HepG2 (cell line): ENCODE results near the gene TFPI2. TPM values are rescaled to one million over a fixed set of nuclear protein-coding genes. Genes with fewer than 3 reads are reported as not detected.

Source experiments
- ATAC-seq: fragments of 200-7000 bp; cut with Tn5 transposase; 3 replicates; pipeline ENCODE4 v1.9.1; 2020; ENCODE audit warnings: mild to moderate bottlenecking, moderate library complexity
- BruUV-seq: library from RNA; stranded (reverse); fragments of 400-500 nt; replicated peaks from 2 replicates; lab custom pipeline; 2021; lab: Mats Ljungman, UMichigan
- CTCF ChIA-PET: fragments of 300-600 bp; formaldehyde crosslinking; extraction: SDS; loops from one replicate; lab custom pipeline; 2021; ENCODE audit warnings: low total read pairs, inconsistent platforms, low intra/inter-chr PET ratio; lab: Yijun Ruan, JAX
- POLR2A ChIA-PET: fragments of 350-600 bp; sonication (Branson Sonifier 250); formaldehyde crosslinking; loops from one replicate; lab custom pipeline; 2020; ENCODE audit warnings: antibody characterized with exemption, inconsistent platforms; lab: Yijun Ruan, JAX
- DNase-seq: peaks from one replicate; pipeline ENCODE4 v3.0.0-alpha.2; 2015; ENCODE audit warnings: low spot score
- FAIRE-seq: peaks from 3 replicates; lab custom pipeline; 2011; peaks lifted over from hg19 to GRCh38; lab: Jason Lieb, UNC
- H2AFZ ChIP-seq: one replicate; pipeline ENCODE4 v1.6.1; 2011; ENCODE audit warnings: low read length, inconsistent platforms
- H3K27ac ChIP-seq: fragments of 300-600 bp; 3 replicates; pipeline ENCODE4 v1.8.0; 2011; ENCODE audit warnings: mixed run types, mild to moderate bottlenecking, mixed read lengths, low read length, inconsistent platforms; ENCODE audit not compliant: insufficient read depth; ENCODE audit errors: extremely low read length
- H3K27me3 ChIP-seq, 2 experiments: fragments of 200-600 bp in 1 of 2; 2 replicates in 1 of 2; 3 replicates in 1 of 2; pipeline versions ENCODE4 v1.6.0 to v1.8.0; 2011; ENCODE audit warnings: low read length in 2 of 2, mild to moderate bottlenecking in 2 of 2, moderate library complexity in 2 of 2, inconsistent platforms in 1 of 2; ENCODE audit not compliant: insufficient read depth in 2 of 2, control insufficient read depth in 1 of 2
- H3K36me3 ChIP-seq, 2 experiments: fragments of 200-600 bp in 1 of 2; replicated peaks in 1 of 2; 2 replicates in 1 of 2; 3 replicates in 1 of 2; pipeline versions ENCODE4 v1.5.1 to v1.8.0; 2011; ENCODE audit warnings: low read length in 2 of 2, inconsistent platforms in 1 of 2; ENCODE audit not compliant: insufficient read depth in 2 of 2, control insufficient read depth in 1 of 2
- H3K4me1 ChIP-seq: 2 replicates; pipeline ENCODE4 v1.5.1; 2012; ENCODE audit warnings: low read length, inconsistent platforms; ENCODE audit not compliant: insufficient read depth
- H3K4me2 ChIP-seq: 2 replicates; pipeline ENCODE4 v1.6.0; 2011; ENCODE audit warnings: low read depth, low read length, inconsistent platforms
- H3K4me3 ChIP-seq, 3 experiments: fragments of 200-600 bp in 1 of 3; sonication (generic), shearing (Covaris generic) in 1 of 3; replicated peaks in 1 of 3; 2 replicates each; pipeline ENCODE4 v1.5.1; 2011 to 2016; ENCODE audit warnings: low read length in 3 of 3, inconsistent platforms in 2 of 3, low read depth in 2 of 3, mild to moderate bottlenecking in 2 of 3, control low read depth in 1 of 3, mixed read lengths in 1 of 3; ENCODE audit not compliant: insufficient read depth in 1 of 3
- H3K79me2 ChIP-seq: one replicate; pipeline ENCODE4 v1.6.1; 2011; ENCODE audit warnings: low read length, inconsistent platforms; ENCODE audit not compliant: insufficient read depth
- H3K9ac ChIP-seq: 2 replicates; pipeline ENCODE4 v1.6.0; 2011; ENCODE audit warnings: mild to moderate bottlenecking, low read depth, low read length, inconsistent platforms; ENCODE audit not compliant: insufficient read depth
- H3K9me3 ChIP-seq: 2 replicates; pipeline ENCODE4 v1.5.1; 2012; ENCODE audit warnings: mild to moderate bottlenecking, low read length
- H4K20me1 ChIP-seq: 2 replicates; pipeline ENCODE4 v1.6.0; 2011; ENCODE audit warnings: inconsistent platforms, mild to moderate bottlenecking, low read length, moderate library complexity; ENCODE audit not compliant: insufficient read depth
- AKNA ChIP-seq: sonication (generic); formaldehyde crosslinking; IDR thresholded peaks from 2 replicates; pipeline ENCODE4 v1.4.0; 2020; ENCODE audit warnings: missing genetic modification reagents, borderline replicate concordance
- DNMT1 ChIP-seq: sonication (generic); formaldehyde crosslinking; IDR thresholded peaks from 2 replicates; pipeline ENCODE4 v1.5.1; 2020; ENCODE audit warnings: mild to moderate bottlenecking, missing genetic modification reagents
- HNRNPUL1 ChIP-seq: fragments of 200-400 bp; formaldehyde crosslinking; IDR thresholded peaks from 2 replicates; pipeline ENCODE4 v1.6.1; 2017; ENCODE audit warnings: low read depth, mild to moderate bottlenecking, low read length, moderate library complexity
- NFKBIZ ChIP-seq: IDR thresholded peaks from 2 replicates; pipeline ENCODE4 v1.6.1; 2018; ENCODE audit warnings: missing genetic modification reagents, missing compliant biosample characterization
- NR3C1 ChIP-seq: sonication (generic); formaldehyde crosslinking; IDR thresholded peaks from 2 replicates; pipeline ENCODE4 v1.4.0; 2020; ENCODE audit warnings: missing genetic modification reagents
- SMARCE1 ChIP-seq: fragments of 450-650 bp; IDR thresholded peaks from 2 replicates; pipeline ENCODE4 v1.6.1; 2017; ENCODE audit warnings: borderline replicate concordance
- SRF ChIP-seq: IDR thresholded peaks from 2 replicates; pipeline ENCODE4 v1.6.1; 2011; ENCODE audit warnings: mild to moderate bottlenecking, low read depth, low read length, moderate library complexity
- ZNF552 ChIP-seq: sonication (generic); formaldehyde crosslinking; IDR thresholded peaks from 2 replicates; pipeline ENCODE4 v1.9.0; 2022; ENCODE audit warnings: missing genetic modification reagents, mild to moderate bottlenecking, borderline replicate concordance
- ZNF580 ChIP-seq: IDR thresholded peaks from 2 replicates; pipeline ENCODE4 v1.6.1; 2016; ENCODE audit warnings: low read depth, borderline replicate concordance
- ZNF678 ChIP-seq: sonication (generic); formaldehyde crosslinking; IDR thresholded peaks from 2 replicates; pipeline ENCODE4 v1.4.0; 2020; ENCODE audit warnings: mild to moderate bottlenecking, missing genetic modification reagents
- ZNF841 ChIP-seq: sonication (generic); formaldehyde crosslinking; IDR thresholded peaks from 2 replicates; pipeline ENCODE4 v1.8.1; 2023; ENCODE audit warnings: missing genetic modification reagents, borderline replicate concordance
- ZXDC ChIP-seq: sonication (generic); formaldehyde crosslinking; IDR thresholded peaks from 2 replicates; pipeline ENCODE4 v1.5.0; 2020; ENCODE audit warnings: mild to moderate bottlenecking, missing genetic modification reagents
- WGBS: methylation state at CpG from one replicate; pipeline ENCODE4 v1.1.6; 2017; ENCODE audit warnings: low lambda C conversion rate; 5-methylcytosine and 5-hydroxymethylcytosine counted together
- in situ Hi-C: cut with HindIII; loops from 2 replicates; pipeline ENCODE4 v1.10.0; 2017; ENCODE audit warnings: low pct_unique_long_range_greater_than_20kb; ENCODE audit not compliant: extremely low pct_ligation_motif_present
- intact Hi-C: fragments of 100-400 bp; cut with micrococcal nuclease; formaldehyde crosslinking; loops from one replicate; pipeline ENCODE4 v1.10.0; 2022; ENCODE audit not compliant: unreplicated experiment
- polyA plus RNA-seq, 8 experiments: library from polyadenylated mRNA; depleted of rRNA in 3 of 8; stranded (reverse) in 7 of 8; unstranded in 1 of 8; fragments of >200 nt; fragmentation: Illumina TruSeq in 4 of 8; extraction: Trizol in 4 of 8; gene quantifications; 2 replicates each; pipeline versions ENCODE4 v1.2.1 to v1.2.3, GENCODE V29; 2011 to 2016; ENCODE audit warnings: low read depth in 4 of 8, missing spikeins in 1 of 8, mixed read lengths in 1 of 8; ENCODE audit not compliant: insufficient read depth in 1 of 8
- total RNA-seq, 5 experiments: library from RNA; depleted of rRNA; stranded (reverse); fragments of >200 nt; fragmentation: Illumina TruSeq; extraction: Trizol; gene quantifications; 2 replicates each; pipeline ENCODE4 v1.2.3, GENCODE V29; 2016; ENCODE audit warnings: low read depth in 1 of 5

TFPI2 gene
- total and polyA plus RNA-seq, 2 of the 13 experiments (the other 11 are each of a cell fraction or from before 2014, with no cell fraction given) = 0.16 to 0.22 TPM

GRCh38 chr7:93843260-93843659, 47.3 kb downstream of the TFPI2 start:
- Histone ChIP-seq H4K20me1 (no peaks in the 10 kb centered on the region), H3K36me3 (no peaks in the 10 kb centered on the region), H3K9me3 (no peaks in the 10 kb centered on the region), H3K4me3 (no peak overlapping the region), H3K27me3 (no peaks in the 10 kb centered on the region), H3K4me2 (no peak overlapping the region), H3K9ac (no peak overlapping the region), H3K4me1 (no peaks in the 10 kb centered on the region), H2AFZ (no peak overlapping the region), H3K79me2 (no peaks in the 10 kb centered on the region), H3K27ac (no peak overlapping the region)
- ChIA-PET CTCF (no interaction called here), POLR2A (no interaction called here)
- no peak for FAIRE-seq
- no peak for TF ChIP-seq HNRNPUL1
- TF ChIP-seq SMARCE1 = no peak
- no peak for TF ChIP-seq ZNF841 (CRISPR knock-in tag)
- TF ChIP-seq DNMT1 = no peak
- in situ Hi-C loops (no loop called here), intact Hi-C loops (no loop called here)
- ATAC-seq = no peak
- no peak for DNase-seq
- 0% methylated on average over 1 of the region's 1 CpG for WGBS
- BruUV-seq = no TSS peak

GRCh38 chr7:93838966-93839365, 51.6 kb downstream of the TFPI2 start:
- H3K4me2 ChIP-seq = no peak overlapping the region
- no peak overlapping the region for H3K4me3 ChIP-seq
- H2AFZ ChIP-seq = no peak overlapping the region
- no peaks in the 10 kb centered on the region for H3K9me3 ChIP-seq
- H4K20me1 ChIP-seq = no peaks in the 10 kb centered on the region
- no peaks in the 10 kb centered on the region for H3K36me3 ChIP-seq
- BruUV-seq = no TSS peak
- DNase-seq (no peak), FAIRE-seq (no peak), ATAC-seq (no peak)
- H3K79me2 ChIP-seq = no peaks in the 10 kb centered on the region
- WGBS = 0% methylated on average over 1 of the region's 1 CpG
- no peak overlapping the region for H3K27ac ChIP-seq
- intact Hi-C loops = no loop called here
- H3K4me1 ChIP-seq = no peaks in the 10 kb centered on the region
- H3K9ac ChIP-seq = no peak overlapping the region
- no peaks in the 10 kb centered on the region for H3K27me3 ChIP-seq
- POLR2A ChIA-PET = no interaction called here
- in situ Hi-C loops = no loop called here
- CTCF ChIA-PET = no interaction called here
- TF ChIP-seq NFKBIZ (CRISPR knock-in tag) (no peak), AKNA (no peak), ZNF580 (CRISPR knock-in tag) (no peak), SRF (no peak), ZXDC (CRISPR knock-in tag) (no peak), ZNF552 (CRISPR knock-in tag) (no peak), ZNF678 (CRISPR knock-in tag) (no peak), NR3C1 (CRISPR knock-in tag) (no peak)
